ENCODE data around the gene ZNF469. TPM values are rescaled to one million over a fixed set of nuclear protein-coding genes. Genes with fewer than 3 reads are reported as not detected.

The ZNF469 gene
- total and polyA plus RNA-seq, 2 donors (not counting 3 experiments of a cell fraction or from before 2014, with no cell fraction given): 0.90 to 5.7 TPM

DNA sequence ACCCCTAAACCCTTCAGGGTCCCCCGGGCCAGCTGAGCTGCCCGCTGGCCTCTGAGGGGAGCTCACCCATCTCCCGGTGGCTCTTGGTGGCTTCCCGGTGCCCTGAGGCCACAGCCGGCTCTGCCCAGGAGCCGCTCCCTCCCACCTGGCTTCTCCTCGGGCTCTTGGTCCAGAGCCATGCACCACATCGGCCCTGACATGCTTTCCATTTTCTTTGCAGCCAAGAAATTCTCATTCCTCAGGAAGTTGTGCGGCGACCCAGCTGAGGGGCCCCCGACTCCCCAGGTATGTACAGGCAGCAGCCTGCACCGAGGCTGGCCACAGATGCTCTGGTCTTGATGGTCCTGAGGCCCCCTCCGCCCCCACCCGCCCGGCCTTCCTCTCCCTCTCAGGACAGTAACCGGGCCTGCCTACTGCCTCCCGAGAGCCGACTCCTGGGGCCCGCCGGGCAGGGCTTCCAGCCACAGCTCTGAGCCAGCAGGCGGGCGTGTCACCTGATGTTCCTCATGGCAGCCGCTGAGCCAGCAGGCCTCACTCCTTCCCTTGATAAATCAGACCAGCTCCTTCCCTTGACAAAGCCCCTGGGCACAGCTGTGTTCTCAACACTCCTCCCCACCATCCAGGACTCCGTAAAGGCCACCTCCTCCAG lies 42.0 kb downstream of the ZNF469 start:
- peaks cover under 1% of the 10 kb centered on the region for H3K4me1 ChIP-seq (ENCODE audit: control insufficient read depth, extremely low read depth, insufficient read depth, low read length)
- H3K9me3 ChIP-seq (replicated peaks; ENCODE audit: control insufficient read depth, insufficient read depth, low read length): no peaks in the 10 kb centered on the region
- H3K9ac ChIP-seq (replicated peaks; ENCODE audit: extremely low read depth, insufficient read depth, low read length): no peak overlapping the region
- no peak overlapping the region for H3K4me2 ChIP-seq (ENCODE audit: insufficient read depth, low read length)
- dilution Hi-C loops (cut with MboI; ENCODE audit: extremely low pct_ligation_motif_present, low sequenced_read_pairs): no loop called here
- ChIA-PET POLR2A (no interaction called here), CTCF (interaction anchor here (1.0 kb wide), 1 partner anchor 13 kb away, joined by 3 read pairs; no protein-coding TSS in a partner anchor)
- no TSS peak for BruUV-seq (replicated peaks)
- FAIRE-seq (no peak), DNase-seq (ENCODE audit: low read depth, low spot score) (no peak)
- intact Hi-C loops (cut with micrococcal nuclease): no loop called here
- H4K20me1 ChIP-seq (replicated peaks; ENCODE audit: control insufficient read depth, extremely low read depth, insufficient read depth, low read length): no peaks in the 10 kb centered on the region
- no peak for TF ChIP-seq POLR2A (IDR thresholded peaks at IDR 0.05; ENCODE audit: low read depth, low read length)
- TF ChIP-seq FOS (IDR thresholded peaks at IDR 0.05; ENCODE audit: borderline replicate concordance, insufficient read depth, low read length): no peak
- TF ChIP-seq, protein P1, sequence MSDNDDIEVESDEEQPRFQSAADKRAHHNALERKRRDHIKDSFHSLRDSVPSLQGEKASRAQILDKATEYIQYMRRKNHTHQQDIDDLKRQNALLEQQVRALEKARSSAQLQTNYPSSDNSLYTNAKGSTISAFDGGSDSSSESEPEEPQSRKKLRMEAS (IDR thresholded peaks at IDR 0.05; ENCODE audit: insufficient read depth, insufficient read length): no peak
- no peak for TF ChIP-seq POLR2AphosphoS5 (IDR thresholded peaks at IDR 0.05; ENCODE audit: insufficient read depth, low read depth, low read length)
- TF ChIP-seq JUN (IDR thresholded peaks at IDR 0.05; ENCODE audit: borderline replicate concordance, insufficient read depth, insufficient read length, low read depth): no peak
- TF ChIP-seq GATA2 (IDR thresholded peaks at IDR 0.05; ENCODE audit: insufficient read depth, insufficient read length, low read depth, low read length): no peak
- TF ChIP-seq EZH2 (IDR thresholded peaks at IDR 0.05; ENCODE audit: borderline replicate concordance, low read depth, low read length, severe bottlenecking): no peak
- H3K27me3 ChIP-seq (ENCODE audit: control insufficient read depth in 2 of 2, insufficient read depth in 2 of 2, low read length in 2 of 2): no peaks in the 10 kb centered on the region
- peaks cover 3% of the 10 kb centered on the region for H3K79me2 ChIP-seq (ENCODE audit: control insufficient read depth, insufficient read depth, low read length)
- no peaks in the 10 kb centered on the region for H3K9me1 ChIP-seq (replicated peaks; ENCODE audit: control insufficient read depth, extremely low read depth, insufficient read depth, low read length)
- no peaks in the 10 kb centered on the region for H3K36me3 ChIP-seq (ENCODE audit: control insufficient read depth in 2 of 2, extremely low read depth in 1 of 2, insufficient read depth in 2 of 2, low read length in 2 of 2)
- no peak overlapping the region for H3K4me3 ChIP-seq (replicated peaks in 1 of 3; ENCODE audit: insufficient read depth in 1 of 3, low read depth in 1 of 3, low read length in 3 of 3)
- H2AFZ ChIP-seq (ENCODE audit: low read depth, low read length): no peak overlapping the region
- H3K27ac ChIP-seq (ENCODE audit: insufficient read depth, low read depth, low read length): no peak overlapping the region

DNA sequence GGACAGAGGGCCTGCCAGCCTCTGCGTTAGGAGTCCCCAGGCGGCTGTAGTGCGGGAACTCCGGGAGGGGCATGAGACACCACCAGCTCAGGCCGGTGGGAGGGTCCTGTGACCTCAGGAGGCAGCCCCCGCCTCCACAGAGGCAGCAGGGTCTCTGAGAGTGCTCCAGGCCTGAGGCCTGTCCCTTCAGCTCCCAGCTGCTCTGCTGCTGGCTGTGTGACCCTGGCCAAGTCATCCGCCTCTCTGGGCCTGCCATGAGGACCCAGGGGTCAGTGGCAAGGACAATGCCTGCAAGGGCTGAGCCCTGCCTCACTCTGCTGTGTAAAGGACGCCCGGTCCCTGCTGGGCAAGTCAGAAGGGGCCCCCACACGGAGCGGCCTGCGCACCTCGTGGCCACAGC lies 43.3 kb downstream of the ZNF469 start:
- H3K9ac ChIP-seq (replicated peaks; ENCODE audit: extremely low read depth, insufficient read depth, low read length): no peak overlapping the region
- H3K27ac ChIP-seq (ENCODE audit: insufficient read depth, low read depth, low read length): no peak overlapping the region
- no peak overlapping the region for H2AFZ ChIP-seq (ENCODE audit: low read depth, low read length)
- peaks cover 7% of the 10 kb centered on the region for H3K79me2 ChIP-seq (ENCODE audit: control insufficient read depth, insufficient read depth, low read length)
- no peaks in the 10 kb centered on the region for H3K9me1 ChIP-seq (replicated peaks; ENCODE audit: control insufficient read depth, extremely low read depth, insufficient read depth, low read length)
- H4K20me1 ChIP-seq (replicated peaks; ENCODE audit: control insufficient read depth, extremely low read depth, insufficient read depth, low read length): no peaks in the 10 kb centered on the region
- peaks cover 10% of the 10 kb centered on the region for H3K4me1 ChIP-seq (ENCODE audit: control insufficient read depth, extremely low read depth, insufficient read depth, low read length)
- FAIRE-seq (no peak), DNase-seq (ENCODE audit: low read depth, low spot score) (no peak)
- POLR2A ChIA-PET: no interaction called here
- H3K4me2 ChIP-seq (ENCODE audit: insufficient read depth, low read length): no peak overlapping the region
- dilution Hi-C loops (cut with MboI; ENCODE audit: extremely low pct_ligation_motif_present, low sequenced_read_pairs) (no loop called here), intact Hi-C loops (cut with micrococcal nuclease) (no loop called here)
- TF ChIP-seq CTCF (IDR thresholded peaks at IDR 0.05; ENCODE audit: extremely low read depth in 1 of 2, insufficient read depth in 1 of 2, low read depth in 1 of 2, low read length in 2 of 2) (no peak), POLR2AphosphoS5 (IDR thresholded peaks at IDR 0.05; ENCODE audit: insufficient read depth, low read depth, low read length) (no peak), GATA2 (IDR thresholded peaks at IDR 0.05; ENCODE audit: insufficient read depth, insufficient read length, low read depth, low read length) (no peak), EZH2 (IDR thresholded peaks at IDR 0.05; ENCODE audit: borderline replicate concordance, low read depth, low read length, severe bottlenecking) (no peak), POLR2A (IDR thresholded peaks at IDR 0.05; ENCODE audit: low read depth, low read length) (no peak), MYC (IDR thresholded peaks at IDR 0.05; ENCODE audit: low read depth, low read length) (no peak), FOS (IDR thresholded peaks at IDR 0.05; ENCODE audit: borderline replicate concordance, insufficient read depth, low read length) (no peak)
- TF ChIP-seq, protein P1 (IDR thresholded peaks at IDR 0.05; ENCODE audit: insufficient read depth, insufficient read length): no peak
- no peak overlapping the region for H3K4me3 ChIP-seq (replicated peaks in 1 of 3; ENCODE audit: insufficient read depth in 1 of 3, low read depth in 1 of 3, low read length in 3 of 3)
- no peaks in the 10 kb centered on the region for H3K27me3 ChIP-seq (ENCODE audit: control insufficient read depth in 2 of 2, insufficient read depth in 2 of 2, low read length in 2 of 2)
- H3K36me3 ChIP-seq (ENCODE audit: control insufficient read depth in 2 of 2, extremely low read depth in 1 of 2, insufficient read depth in 2 of 2, low read length in 2 of 2): no peaks in the 10 kb centered on the region
- CTCF ChIA-PET: no interaction called here
- H3K9me3 ChIP-seq (replicated peaks; ENCODE audit: control insufficient read depth, insufficient read depth, low read length): no peaks in the 10 kb centered on the region
- BruUV-seq (replicated peaks): no TSS peak
